Measurements from ENCODE around the gene CLDN14. TPM values are rescaled to one million over a fixed set of nuclear protein-coding genes. Genes with fewer than 3 reads are reported as not detected.

The CLDN14 gene
- total and polyA plus RNA-seq, 2 experiments from 2014 or later = not detected

GRCh38 chr21:36454706-36455105 is 25.2 kb downstream of the CLDN14 start:
- Mint-ChIP-seq H3K27me3 (ENCODE audit: insufficient read depth, low read depth, poor library complexity) (peaks cover 4% of the 10 kb centered on the region), H3K36me3 (ENCODE audit: low read depth) (no peaks in the 10 kb centered on the region), H3K27ac (no peak overlapping the region), H3K4me1 (peaks cover 18% of the 10 kb centered on the region), H3K9me3 (no peaks in the 10 kb centered on the region), H3K4me3 (no peak overlapping the region)
- ATAC-seq (no peak), DNase-seq (ENCODE audit: low spot score) (no peak)
- Histone ChIP-seq H3K36me3 (ENCODE audit: insufficient read depth) (no peaks in the 10 kb centered on the region), H3K9me2 (ENCODE audit: insufficient read depth) (no peaks in the 10 kb centered on the region), H4K20me1 (replicated peaks; ENCODE audit: insufficient read depth) (no peaks in the 10 kb centered on the region), H2AFZ (peak overlapping the region; percentile 87), H3K4me3 (no peak overlapping the region), H3K4me2 (no peak overlapping the region), H3K27me3 (ENCODE audit: insufficient read depth) (no peaks in the 10 kb centered on the region), H3F3A (replicated peaks; ENCODE audit: low read depth) (no peaks in the 10 kb centered on the region), H3K4me1 (ENCODE audit: insufficient read depth) (peaks cover 13% of the 10 kb centered on the region), H3K27ac (ENCODE audit: low read depth) (peak overlapping the region; percentile 11; the same call in 1 of the 2 replicates), H3K79me2 (replicated peaks; ENCODE audit: insufficient read depth) (no peaks in the 10 kb centered on the region)
- TF ChIP-seq ETS1 (IDR thresholded peaks at IDR 0.05) = no peak
- no peak for TF ChIP-seq CREB1 (CRISPR knock-in tag; IDR thresholded peaks at IDR 0.05; ENCODE audit: low read depth)
- no peak for TF ChIP-seq ZNF462 (CRISPR knock-in tag; IDR thresholded peaks at IDR 0.05)
- no peak for TF ChIP-seq EZH2phosphoT487 (IDR thresholded peaks at IDR 0.05; ENCODE audit: unreplicated experiment)
- no peak for TF ChIP-seq NANOG (IDR thresholded peaks at IDR 0.05; ENCODE audit: borderline replicate concordance)
- no peak for TF ChIP-seq ZNF331 (CRISPR knock-in tag; IDR thresholded peaks at IDR 0.05; ENCODE audit: low read depth)
- TF ChIP-seq STAT1 (IDR thresholded peaks at IDR 0.05; ENCODE audit: unreplicated experiment) = no peak
- TF ChIP-seq REST (IDR thresholded peaks at IDR 0.05; ENCODE audit: unreplicated experiment) = no peak
- no peak for TF ChIP-seq POLR2AphosphoS5 (IDR thresholded peaks at IDR 0.05; ENCODE audit: low read depth)
